HG03064 (cell line): ENCODE measurements around the gene PIEZO1.

Source experiments
- ATAC-seq: cut with Tn5 transposase; IDR thresholded peaks from one replicate; pipeline ENCODE4 v1.9.1; 2021; ENCODE audit warnings: low read depth; ENCODE audit not compliant: unreplicated experiment

Gene PIEZO1

DNA sequence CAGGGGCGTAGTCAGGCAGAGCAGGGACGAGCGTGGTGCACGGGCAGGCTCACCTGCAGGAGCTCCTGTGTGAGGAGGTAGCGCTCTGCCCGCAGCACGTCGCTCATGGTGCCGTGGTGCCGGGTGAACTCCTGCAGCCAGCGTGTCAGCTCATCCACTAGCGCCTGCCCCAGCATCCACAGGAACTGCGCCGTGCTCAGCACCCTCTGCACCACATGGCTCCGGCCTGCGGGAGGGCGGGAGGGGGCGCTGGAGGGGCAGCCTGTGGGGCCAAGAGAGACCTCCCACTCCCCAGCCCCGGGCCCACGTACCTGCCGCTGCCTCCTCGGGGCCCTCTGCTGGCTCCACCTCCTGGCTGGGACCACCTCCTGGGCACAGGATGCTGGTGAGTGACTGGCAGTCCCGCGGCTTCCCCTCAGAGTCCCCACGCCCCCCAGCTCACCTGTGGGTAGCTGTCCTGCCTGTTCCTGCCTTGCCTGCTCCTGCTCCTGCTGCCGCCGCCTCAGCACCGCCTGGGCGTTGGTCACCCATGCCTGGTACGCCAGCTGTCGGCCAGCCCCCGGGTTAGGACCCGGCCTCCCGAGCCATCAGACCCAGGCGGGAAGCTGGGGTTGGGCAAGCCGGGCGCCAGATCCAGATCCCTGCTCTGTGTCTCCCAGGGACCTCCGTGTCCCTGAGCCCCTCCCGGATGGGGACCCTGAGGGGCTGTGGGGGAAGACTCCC lies 62.1 kb downstream of the PIEZO1 start:
- no peak for ATAC-seq

- ATAC-seq, result no peak
Measured at GRCh38 chr16:88721815-88722755, 62.9 kb downstream of the PIEZO1 start.

GRCh38 chr16:88721236-88721635 lies 63.8 kb downstream of the PIEZO1 start:
- no peak for ATAC-seq

DNA sequence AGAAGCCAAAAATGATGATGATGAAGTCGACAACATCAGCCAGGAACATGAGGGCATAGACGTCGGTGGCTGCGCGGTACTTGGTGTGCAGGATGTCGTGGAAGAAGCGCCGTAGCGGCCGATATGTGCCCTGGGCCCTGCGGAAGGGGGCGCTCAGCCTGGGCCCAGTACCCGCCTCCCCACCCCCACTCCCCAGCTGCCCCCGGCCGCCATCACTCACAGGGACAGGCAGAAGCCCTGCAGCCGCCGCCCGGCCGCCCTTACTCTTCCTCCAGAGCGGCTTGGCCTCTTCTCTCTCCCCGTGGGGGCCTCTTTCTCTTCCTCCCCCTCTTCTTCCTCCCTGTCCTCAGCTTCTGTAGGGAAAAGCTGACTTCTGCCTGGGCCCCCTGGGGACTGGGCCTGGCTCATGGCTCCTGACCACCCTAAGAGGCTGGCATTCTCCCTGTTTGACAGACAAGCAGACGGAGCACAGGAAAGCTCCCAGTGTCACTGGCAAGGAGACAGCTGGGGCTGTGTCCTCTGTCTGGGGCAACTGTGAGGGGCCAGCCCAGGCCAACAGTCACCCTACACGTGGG lies 64.5 kb downstream of the PIEZO1 start:
- ATAC-seq, result no peak

GRCh38 chr16:88719933-88720296 lies 65.1 kb downstream of the PIEZO1 start:
- ATAC-seq, result no peak

GRCh38 chr16:88719267-88719932 lies 65.6 kb downstream of the PIEZO1 start:
- no peak for ATAC-seq

DNA sequence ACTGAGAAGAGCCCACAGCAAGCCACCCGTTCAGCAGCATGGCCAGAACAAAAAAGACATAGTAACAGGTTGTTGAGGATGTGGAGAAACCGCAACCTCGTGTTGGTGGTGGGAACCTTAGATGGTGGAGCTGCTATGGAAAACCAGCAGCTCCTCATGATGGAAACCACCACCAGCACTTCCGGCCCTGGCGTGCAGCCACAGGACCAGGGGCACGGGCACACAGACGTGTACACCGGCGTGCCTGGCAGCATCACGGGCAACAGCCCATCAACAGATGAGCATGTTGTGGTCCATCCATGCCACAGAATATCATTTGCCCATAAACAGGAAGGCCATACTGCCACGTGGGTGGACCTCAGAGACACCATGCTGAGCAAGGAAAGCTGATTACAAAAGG lies 66.8 kb downstream of the PIEZO1 start:
- no peak for ATAC-seq

- ATAC-seq, result no peak
Measured at GRCh38 chr16:88716601-88717001, 68.4 kb downstream of the PIEZO1 start.

DNA sequence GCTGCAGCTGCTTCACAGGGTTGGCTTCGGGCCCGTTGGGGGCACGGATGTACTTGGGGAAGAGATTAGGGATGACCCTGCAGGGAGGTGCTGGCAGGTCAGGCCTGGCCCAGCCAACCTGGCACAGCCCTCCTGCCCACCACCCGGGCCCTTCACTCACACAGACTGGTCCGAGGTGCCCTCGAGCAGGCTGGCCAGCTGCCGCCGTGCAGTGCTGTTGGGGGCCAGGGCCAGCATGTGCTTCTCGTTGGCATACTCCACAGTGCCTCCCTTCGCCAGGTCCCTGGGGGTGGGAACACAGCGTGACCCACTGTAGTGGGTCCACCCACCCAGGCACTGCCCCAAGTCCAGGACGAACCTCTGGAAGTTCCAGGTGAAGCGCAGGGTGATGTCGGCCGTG lies 68.8 kb downstream of the PIEZO1 start:
- no peak for ATAC-seq

- no peak for ATAC-seq
Measured at GRCh38 chr16:88715312-88716190, 69.5 kb downstream of the PIEZO1 start.

DNA sequence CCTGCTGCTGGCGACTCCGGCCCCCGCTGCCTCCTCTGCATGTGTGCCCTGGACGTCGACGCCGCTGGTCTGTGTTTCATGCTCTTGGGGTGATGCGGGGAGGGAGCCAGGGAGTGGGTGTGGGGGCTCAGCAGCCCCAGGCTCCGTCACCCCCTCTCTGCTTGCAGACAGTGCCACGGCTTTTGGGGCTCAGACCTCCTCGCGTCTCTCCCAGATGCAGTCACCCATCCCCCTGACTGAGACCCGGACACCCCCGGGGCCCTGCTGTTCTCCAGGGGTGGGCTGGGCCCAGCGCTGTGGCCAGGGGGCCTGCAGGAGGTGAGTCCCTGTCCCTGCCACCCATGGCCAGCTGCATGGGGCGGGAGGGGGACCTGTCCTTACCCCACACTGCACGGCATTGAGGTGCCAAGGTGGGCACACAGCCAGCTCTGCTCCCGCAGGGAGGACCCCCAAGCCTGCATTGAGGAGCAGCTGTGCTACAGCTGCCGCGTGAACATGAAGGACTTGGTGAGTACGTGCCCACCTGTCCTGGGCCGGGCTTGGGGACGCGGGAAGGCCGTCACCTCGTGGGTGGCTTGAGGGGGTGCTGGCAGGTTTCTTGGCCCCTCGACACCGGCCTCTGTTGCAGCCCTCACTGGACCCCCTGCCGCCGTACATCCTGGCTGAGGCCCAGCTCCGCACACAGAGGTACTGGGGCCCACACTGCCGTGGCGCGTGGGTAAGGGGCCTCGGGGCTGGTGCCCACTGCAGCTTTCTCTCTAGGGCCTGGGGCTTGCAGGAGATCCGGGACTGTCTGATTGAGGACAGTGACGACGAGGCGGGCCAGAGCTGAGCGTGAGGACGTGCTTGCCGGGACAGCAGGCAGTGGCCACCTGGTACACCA lies 70.4 kb downstream of the PIEZO1 start:
- no peak for ATAC-seq

DNA sequence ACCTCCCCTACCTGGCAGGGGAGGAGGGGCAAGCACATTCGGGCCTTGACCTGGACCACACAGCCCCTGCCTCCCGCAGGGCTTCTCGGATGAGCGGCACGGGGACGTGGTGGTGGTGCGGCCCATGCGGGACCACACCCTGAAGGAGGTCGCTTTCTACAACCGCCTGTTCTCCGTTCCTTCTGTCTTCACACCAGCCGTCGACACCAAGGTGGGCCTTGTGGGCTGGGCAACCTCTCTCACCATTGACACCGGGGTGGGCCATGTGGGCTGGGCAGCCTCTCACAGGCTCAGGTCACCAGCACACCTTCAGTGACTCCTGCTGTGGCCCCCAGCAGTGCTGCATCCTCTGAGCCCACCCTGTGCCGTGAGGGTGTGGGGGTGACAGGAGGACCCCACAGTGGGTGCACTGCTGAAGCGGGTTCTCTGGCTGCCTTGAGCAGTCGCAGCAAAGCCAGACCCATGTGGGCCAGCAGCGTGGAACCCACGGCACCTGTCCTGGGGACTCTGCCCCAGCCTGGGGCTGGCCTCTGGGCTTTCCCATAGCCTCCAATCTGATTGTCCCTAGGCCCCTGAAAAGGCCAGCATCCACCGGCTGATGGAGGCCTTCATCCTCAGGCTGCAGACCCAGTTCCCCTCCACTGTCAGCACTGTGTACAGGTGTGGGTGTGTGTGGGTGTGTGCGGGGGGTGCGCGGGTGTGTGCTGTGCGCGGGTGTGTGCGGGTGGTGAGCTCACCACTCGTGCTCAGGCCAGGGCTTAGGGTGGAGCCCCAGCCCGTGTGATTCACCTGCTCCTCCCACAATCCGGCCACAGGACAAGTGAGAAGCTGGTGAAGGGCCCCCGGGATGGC lies 71.2 kb downstream of the PIEZO1 start:
- no peak for ATAC-seq

DNA sequence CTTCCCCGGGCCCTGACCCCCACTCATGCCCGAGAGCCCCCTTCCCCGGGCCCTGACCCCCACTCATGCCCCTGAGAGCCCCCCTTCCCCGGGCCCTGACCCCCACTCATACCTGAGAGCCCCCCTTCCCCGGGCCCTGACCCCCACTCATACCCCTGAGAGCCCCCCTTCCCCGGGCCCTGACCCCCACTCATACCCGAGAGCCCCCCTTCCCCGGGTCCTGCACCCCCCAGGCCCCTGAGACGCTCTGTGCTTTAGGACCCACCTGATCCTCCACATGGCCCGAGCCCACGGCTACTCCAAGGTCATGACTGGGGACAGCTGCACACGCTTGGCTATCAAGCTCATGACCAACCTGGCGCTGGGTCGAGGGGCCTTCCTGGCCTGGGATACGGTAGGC lies 72.0 kb downstream of the PIEZO1 start:
- no peak for ATAC-seq

DNA sequence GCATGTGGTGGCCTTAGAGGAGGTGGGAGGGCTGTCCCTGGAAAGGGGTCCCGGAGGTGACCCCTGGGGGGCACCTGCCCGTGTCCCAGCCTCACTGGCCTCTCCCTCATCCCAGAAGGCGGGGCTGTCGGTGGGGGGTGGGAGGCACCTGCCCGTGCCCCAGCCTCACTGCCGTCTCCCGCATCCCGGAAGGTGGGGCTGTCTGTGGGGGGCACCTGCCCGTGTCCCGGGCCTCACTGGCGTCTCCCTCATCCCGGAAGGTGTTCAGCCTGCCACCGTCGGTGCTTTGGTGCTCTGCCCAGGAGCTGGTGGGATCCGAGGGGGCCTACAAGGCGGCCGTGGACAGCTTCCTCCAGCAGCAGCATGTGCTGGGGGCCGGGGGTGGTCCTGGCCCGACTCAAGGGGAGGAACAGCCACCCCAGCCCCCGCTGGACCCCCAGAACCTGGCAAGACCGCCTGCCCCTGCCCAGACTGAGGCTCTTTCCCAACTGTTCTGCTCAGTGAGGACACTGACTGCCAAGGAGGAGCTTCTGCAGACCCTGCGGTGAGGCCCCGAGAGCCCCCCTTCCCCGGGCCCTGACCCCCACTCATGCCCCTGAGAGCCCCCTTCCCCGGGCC lies 72.5 kb downstream of the PIEZO1 start:
- no peak for ATAC-seq

- no peak for ATAC-seq
Measured at GRCh38 chr16:88711750-88712340, 73.2 kb downstream of the PIEZO1 start.

DNA sequence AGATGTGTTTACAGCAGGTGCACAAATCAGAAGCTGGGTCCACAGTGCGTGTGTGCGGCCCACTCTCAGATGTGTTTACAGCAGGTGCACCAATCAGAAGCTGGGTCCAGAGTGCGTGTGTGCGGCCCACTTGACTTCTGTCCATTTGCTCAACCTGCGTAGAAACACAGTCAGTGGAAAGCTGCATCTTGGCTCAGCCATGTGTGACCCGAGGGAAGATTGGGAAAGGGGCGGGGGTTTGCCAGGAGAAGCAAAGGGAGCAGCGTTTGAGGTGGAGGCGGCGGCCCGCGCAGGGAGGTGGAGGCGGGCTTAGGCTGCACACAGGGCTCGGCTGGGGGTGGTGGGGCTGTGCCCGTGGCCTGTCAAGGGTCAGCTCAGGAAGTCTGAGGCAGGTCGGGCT lies 74.5 kb downstream of the PIEZO1 start:
- no peak for ATAC-seq
